Measurements from ENCODE around the gene LRP5.
A peak's percentile ranks its signal among the peaks of the same experiment; 100 is the strongest.

The LRP5 gene

DNA sequence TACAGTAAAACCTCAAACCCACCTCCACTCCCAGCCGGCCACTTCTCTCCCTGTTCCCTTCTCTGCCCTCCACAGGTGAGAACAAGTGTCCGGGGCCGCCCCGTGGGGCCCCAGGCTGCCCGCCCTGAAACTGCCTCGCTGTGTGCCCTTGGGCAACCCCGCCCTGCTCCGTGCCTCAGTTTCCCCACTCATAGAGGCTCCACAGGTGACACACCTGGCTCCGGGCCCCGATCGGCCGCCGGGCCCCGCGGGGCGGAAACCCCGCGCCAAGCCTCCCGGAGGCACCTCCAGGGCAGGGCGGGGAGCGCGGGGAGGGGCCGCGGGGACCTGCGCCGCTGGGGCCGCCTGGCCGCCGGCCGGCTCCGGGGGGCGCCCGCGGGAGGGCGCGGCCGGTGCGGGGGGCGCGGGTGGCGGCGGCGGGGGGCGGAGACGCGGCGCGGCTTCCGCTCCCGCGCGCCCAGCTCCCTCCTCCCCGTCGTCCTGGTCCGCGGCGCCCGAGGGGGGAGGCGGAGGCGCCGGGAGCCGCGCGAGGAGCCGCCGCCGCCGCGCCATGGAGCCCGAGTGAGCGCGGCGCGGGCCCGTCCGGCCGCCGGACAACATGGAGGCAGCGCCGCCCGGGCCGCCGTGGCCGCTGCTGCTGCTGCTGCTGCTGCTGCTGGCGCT lies at the start of gene LRP5:
TSS of gene LRP5 (plus strand) at position 475 of the 663 bp plus-strand sequence. CDS start at position 599, 124 bp downstream.
- peak; percentile 50 for DNase-seq (ENCODE audit: low read depth)

DNA sequence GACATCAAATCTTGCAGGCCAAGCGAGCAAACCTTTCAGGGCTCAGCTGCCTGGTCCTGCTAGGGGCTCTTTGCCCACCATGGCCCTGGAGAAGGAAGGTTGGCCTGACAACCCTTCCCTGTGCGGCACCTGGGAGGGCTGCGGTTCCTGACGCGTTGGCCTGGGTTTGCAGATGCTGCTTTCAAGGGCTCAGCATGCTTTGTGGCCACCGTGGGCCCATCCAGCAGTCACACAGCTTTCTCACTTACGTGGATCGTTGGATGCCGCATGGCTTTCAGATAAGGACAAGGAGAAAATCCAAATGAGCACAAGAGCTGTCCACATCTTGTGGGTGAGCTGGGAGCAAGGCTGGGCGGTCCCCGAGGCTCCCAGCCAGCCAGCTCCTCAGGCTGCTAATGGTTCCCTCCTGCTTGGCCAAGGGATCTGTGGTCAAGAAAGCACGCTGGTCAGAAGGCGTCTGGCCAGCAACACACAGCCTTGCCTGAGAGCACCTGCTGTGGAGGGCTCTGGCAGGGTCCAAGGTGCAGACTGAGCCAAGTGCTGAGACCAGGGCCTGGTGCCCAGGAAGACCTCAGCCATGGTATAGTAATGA lies 48.9 kb upstream of the LRP5 start:
- no peak for DNase-seq (ENCODE audit: low read depth)

DNA sequence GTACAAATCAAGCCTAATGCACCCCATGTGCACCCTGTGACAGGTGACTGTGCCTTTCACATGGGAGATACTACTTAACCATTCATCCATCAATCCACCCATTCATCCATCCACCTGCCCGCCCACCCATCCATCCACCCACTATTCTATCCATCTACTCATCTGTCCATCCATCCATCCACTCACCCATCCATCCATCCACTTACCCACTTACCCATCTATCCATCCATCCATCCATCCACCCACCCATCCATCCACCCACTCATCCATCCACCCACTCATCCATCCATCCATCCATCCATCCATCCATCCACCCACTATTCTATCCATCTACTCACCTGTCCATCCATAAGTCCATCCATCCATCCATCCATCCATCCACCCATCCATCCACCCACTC lies 48.1 kb upstream of the LRP5 start:
- DNase-seq (ENCODE audit: low read depth), result no peak

DNA sequence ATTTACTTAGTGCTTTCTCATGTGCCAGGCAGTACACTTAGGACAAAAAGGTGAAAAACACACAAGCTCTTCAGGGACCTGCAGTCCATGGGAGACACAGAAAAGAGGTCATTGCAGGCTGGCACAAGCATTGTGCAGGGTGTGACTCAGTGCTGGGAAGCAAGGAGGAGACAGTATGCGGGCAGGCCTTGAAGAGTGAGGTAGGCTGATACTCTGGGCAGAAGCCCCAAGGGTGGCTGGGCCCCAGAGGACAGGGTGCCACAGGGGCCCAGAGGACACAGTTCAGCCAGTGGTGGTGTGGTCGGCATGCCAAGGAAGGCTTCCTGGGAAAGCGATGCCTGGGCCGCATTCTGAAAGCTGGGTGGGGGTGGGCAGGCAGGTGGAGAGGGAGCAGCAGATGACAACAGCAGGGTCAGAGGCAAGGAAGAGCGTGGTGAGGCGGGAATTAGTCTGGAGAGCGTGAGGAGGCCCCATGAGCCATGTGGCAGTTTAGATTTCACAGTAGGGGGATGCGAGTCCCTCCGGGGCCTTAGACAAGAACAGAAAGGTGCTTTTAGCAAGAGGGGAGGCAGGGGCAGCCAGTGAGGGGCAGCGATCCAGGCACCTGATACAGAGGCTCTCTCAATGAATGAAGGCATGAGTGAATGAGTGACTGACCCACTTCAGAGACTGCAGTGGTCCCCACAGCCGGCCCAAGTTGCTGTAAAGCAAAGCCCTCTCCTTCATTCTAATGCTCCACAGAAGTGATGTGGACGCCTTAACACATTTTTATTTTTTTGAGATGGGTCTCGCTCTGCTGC lies 47.5 kb upstream of the LRP5 start:
- DNase-seq (ENCODE audit: low read depth), result no peak

DNA sequence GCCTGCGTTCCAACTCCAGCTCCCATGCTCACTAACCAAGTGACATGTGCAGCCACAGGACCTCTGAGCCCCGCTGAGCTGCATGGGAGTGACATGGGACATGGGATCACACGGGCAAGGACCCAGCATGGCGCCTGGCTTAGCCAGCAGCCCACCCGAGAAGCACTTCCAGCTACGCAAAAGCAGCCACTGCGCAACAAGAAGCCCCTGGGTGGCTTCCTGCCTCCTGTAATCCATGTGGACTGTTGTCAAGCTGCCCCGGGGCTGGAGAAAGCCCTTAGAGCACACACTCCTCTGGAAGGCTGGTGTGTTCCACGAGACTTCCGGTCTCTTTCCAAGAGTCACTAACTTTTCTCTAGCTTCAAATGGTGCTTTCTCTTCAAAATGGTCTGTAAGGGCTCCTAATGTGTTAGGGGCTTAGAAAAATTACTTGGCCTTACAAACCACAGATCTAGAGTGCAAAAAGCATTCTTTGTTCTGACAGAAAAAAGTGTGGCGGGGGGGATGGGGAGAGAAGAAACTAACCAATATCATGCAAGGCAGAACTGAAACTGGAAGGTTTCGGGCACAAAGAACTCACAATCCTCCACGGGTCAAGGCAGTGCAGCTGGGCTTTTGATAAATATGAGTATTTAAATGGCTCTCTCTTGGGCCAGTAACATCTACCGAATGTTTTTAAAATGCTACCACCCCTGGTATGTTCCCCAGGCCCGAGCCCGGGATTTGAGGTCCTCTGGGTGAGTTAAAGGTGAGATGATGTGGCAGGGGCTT lies 46.1 kb upstream of the LRP5 start:
- DNase-seq (ENCODE audit: low read depth), result no peak

DNA sequence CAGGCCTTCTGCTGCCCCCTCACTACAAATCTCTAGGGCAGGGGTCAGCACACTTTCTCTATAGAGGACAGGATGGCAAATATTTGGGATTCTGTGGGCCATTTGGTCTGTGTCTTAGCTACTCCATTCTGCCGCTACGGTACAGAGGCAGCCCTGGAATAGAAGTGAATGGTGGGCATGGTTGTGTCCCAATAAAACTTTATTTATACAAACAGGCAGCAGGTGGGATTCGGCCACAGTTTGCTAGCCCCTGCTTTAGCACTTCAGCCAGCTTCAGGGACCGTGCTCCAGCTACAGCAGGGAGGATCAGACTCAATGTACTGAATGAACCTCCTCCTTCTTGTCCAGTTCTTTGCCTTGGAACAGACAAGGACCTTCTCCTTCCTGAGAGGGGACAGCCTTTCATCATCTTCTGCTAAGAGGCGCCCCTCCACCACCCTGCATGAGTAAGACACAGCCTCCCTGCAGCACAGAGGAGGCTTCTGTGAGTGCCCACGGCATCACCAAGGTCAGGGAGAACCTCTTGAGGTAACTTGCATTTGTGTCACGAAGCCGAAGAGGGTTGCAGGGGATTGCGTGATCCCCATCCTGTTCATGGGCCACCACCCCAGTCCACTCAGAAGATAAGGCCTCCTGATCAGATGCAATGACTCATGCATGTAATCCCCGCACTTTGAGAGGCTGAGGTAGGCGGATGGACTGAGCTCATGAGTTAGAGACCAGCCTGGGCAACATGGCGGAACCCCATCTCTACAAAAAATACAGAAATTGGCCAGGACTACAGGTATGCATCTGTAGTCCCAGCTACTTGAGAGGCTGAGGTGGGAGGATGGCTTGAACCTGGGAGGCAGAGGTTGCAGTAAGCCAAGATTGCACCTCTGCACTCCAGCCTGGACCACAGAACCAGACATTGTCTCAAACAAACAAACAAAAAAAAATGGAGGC lies 45.2 kb upstream of the LRP5 start:
- no peak for DNase-seq (ENCODE audit: low read depth)

DNA sequence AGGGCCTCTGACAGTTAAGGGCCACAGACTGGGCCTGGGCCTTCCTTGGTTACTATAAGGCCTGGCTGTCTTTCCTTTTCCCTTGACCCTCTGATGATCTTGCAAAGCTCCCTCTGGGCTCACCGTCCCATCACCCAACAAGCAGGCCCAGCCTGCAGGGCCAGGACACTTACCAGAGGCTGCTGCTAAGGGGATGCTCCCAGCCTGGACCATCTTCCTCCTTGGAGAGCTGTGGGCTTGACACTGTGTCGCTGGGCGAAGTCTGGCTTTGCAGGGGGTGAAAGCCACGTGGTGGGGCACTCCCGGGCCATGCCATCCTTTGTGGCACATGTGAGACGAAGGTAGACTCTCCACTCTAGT lies 44.5 kb upstream of the LRP5 start:
- no peak for DNase-seq (ENCODE audit: low read depth)

DNA sequence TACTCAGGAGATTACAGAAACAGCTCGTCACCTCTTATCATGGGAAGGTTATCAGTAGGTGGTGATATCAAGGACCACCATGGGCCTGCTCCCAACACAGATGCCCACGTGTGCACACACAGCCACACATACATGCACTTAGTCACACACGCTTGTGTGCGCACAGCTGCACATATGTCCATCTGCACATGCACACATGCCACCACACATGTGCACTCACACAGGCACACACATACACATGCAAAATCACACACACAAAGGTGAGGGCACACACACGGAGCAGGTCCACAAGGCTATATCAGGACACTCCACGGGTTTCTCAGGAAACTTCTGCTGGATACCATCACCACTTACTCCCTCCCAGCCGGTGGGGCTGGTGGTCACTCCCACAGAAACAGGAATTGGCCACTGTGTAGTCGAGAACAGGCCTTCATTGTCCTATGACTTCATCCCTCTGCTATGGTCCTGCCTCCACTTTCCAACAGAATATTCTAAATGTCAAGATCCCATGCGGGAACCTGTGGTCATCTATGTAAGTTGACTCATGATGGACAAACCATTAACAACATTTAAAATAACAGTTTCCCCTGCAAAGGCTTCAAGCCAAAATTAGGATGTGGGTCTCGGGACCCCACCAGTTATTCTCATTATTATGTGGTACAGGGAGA lies 42.8 kb upstream of the LRP5 start:
- peak; percentile 94 for DNase-seq (ENCODE audit: low read depth)

DNA sequence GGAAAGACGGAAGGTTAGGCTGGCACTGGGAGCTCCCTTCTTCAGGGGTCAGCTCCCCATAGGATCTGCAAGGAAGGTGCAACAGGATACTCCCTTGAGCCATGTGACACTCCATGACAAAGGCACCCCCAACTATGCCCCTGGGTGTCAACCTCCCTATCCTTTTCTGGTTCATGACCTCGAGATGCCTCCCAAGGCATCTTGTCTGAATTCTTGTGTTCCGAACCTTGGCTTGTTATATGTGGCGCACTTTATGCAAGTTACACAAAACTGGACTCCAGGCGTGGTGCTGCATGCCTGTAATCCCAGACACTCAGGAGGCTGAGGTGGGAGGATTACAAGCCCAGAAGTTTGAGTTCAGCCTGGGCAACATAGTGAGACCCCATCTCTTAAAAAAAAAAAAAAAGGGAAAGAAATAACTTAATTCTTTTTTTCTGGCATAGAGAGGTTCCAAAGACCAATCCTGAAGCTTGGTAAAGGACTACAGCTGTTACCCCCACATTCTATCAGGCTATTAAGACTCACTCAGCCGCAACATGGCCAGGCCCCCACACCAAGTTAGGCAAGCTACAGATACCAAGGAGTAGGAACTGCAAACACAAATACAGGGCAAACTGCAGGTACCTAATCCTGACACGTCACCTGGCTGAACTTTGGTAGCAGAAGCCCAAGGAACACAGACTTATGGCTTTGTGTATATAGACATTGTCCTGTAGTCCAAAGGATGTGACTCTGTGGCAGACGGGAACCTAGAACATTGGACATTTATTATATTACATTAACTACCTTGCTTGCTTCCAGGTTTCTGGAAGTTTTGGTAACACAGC lies 42.0 kb upstream of the LRP5 start:
- DNase-seq (ENCODE audit: low read depth), result peak; percentile 17

DNA sequence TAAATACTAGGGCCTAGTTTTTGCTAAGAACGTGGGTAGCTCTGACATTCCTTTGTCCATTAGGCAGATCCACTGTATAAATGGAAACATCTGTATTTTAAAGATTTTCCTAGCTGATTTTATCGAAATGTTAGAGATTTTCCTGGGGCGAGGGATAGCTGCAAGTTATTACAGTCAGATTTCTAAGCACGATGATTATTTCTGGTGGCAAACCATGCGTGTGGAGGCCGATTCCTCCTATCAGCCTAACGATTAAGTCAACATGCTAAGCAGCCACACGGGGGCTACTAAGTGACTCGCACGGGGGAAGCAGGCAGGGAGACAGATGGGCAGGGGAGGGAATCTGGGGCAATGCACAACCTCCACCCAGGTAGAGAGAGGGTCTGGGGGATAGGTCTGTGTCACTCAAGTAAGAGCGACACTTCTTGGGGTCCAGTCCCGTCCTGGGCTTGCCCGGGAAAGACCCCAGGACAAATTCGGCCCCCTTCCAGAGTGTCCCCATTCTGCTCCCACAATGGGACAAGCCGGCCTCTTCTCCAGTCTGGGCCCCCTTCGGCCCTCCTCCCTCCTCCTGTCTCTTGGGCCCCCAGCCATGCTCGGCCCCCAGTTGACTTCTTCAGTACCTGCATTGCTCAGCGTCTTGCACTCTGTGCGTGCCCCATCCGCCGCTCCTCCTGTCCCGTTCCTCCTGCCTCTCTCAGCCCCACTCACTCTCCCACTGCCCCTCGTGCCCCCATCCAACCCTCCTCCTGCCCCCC lies 41.2 kb upstream of the LRP5 start:
- peak; percentile 87 for DNase-seq (ENCODE audit: low read depth)

DNA sequence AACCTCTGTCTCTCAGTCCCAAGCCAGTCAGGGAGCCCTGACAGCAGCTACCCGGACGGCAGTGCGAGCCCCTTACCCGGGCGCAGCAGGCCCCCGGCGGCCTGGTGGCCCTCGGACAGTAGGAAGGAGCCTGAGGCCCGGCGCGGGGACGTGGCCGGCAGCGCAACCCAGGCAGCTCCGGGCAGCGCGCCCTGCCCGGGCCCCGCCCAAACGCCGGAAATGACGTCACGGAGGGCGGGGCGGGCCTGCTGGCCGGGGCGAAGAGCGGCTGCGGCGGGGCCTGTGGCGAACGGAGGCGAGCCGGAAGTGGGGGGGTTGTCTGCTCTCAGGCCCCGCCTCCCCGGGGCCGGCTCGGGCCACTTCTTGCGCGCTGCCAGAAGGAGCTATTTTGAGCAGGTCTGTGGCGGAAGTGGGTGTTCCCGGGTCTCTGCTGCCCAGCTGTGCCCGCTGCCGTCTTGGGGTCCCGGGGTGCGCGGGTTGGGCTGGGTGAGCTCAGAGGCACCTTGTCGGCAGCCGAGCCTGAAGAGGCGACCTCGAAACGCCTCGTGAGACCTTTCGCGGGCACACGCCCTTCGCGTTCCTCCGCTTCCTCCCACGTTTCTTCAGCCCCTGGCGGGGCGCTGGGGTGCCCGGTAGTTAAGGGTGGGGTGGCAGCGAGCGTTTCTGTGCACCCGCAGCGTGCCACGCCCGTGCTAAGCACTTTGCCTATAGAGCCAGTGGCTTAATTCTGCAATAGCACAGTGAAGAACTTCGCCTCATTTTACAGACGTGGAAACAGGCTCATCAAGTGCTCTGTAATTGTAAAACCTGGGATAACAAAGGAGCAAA lies 40.4 kb upstream of the LRP5 start, which contains the start of gene C11orf24:
TSS of gene C11orf24 (minus strand) at position 193 of the 828 bp plus-strand sequence. CDS start 8,206 bp downstream, outside the sequence.
- peak; percentile 95 for DNase-seq (ENCODE audit: low read depth)

DNA sequence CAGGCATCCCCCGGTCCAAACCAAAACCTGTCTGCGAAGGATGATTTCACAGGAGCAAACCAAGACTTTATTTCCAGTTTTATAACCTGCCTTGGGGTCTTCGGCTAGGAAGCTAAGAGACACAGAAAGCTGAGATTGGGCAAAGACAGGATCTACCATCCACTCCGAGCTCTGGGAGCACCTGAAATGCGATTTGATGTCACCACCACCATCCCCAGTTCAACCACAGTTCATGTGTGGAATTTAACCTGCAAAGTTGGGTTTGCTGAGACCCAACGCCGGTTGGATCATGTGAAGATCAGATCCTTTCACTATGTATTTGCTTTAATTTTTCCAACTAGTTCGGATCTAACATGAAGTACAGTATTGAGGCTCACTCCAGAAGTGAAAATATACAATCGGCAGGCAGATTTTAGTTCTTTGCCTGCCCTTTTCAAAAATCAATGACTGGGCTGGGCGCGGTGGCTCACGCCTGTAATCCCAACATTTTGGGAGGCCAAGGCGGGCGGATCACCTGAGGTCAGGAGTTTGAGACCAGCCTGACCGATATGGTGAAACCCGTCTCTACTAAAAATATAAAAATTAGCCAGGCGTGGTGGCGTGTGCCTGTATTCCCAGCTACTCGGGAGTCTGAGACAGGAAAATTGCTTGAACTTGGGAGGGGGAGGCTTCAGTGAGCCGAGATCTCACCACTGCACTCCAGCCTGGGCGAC lies 39.2 kb upstream of the LRP5 start:
- DNase-seq (ENCODE audit: low read depth), result no peak

DNA sequence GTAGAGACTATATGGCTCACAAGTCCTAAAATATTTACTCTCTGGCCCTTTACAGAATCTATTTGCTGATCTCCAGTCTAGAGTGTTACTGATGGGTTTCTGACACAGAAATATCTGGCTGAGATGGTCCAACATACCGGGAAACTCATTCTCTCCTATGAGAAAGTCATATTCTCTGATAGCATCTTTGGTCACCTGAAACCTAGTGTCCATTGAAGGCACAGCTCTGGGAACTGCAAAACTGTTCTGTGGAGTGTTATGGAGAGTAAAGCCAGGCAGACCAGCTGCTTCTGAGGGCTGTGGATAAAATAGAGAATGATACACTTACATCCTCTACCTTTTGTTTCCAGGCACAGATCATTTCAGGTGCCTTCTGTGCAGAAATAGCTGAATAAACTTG lies 38.1 kb upstream of the LRP5 start:
- no peak for DNase-seq (ENCODE audit: low read depth)

DNA sequence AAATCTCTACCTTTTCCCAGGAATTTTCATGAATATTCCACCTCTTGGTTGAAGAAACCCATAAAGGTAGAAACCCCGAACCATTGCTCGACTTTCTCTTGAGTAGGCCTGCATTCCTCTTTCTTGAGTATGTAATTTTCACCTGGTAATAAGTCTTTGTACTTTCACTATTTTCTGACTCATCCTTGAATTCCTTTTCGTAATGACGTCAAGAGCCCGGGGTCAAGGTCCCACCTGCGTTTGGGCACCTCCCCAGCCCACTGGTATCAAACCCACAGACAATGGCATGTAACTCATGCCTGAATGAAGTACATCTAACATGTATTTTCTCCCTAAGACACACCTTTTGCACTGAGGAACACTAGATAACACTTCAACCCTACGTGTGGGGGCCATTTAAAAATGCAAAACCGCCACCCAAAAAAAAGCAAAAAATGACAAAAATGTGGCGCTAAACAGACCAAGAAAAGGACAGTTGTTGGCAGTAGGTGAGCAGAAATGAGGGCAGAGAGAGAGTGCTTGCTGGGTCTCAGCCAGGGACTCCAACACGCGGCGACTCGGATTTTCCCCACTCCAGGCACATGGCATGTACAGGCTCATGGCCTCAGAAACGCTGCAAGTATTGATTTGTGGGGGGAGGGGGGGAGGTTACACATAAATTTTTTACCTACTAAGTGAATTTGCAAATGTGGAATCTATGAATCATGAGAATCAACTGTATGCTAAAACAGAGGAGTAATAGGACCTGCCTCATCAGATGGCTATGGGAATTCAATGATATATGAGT lies 36.5 kb upstream of the LRP5 start:
- DNase-seq (ENCODE audit: low read depth), result no peak

DNA sequence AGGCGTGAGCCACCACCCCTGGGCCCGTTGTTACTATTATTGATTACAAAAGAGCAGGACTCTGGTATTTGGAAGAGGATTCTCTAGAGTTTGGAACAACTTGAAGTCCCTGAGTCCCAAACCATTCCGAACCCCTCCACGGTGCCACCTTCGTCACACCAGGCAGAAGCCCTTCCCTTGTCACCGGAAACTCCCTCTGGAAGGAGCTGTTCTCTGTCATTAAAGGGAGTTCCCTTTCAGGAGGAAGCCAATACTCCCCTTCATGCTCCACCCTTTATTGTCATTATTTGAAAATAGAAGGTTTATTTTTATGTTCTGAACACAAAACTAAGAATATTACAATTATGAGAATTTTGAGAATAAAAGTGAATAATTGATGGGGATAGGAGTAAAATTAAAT lies 35.5 kb upstream of the LRP5 start:
- DNase-seq (ENCODE audit: low read depth), result no peak

DNA sequence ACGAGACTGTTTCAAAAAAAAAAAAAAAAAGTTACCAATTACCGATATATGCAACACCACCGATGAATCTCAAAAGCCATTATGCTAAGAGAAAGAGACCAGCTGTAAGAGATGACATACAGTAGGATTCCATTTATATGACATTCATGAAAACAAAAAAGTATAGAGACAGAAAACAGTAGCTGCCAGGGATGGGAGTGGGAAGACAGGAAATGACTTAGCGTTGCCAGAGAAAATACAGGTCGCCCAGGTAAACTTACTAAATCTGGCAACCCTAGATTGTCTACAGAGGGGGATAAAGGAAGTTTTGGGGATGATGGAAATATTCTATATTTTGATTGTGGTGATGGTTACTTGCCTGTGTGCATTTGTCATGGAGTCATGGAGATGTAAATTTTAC lies 32.7 kb upstream of the LRP5 start:
- DNase-seq (ENCODE audit: low read depth), result no peak
